GM18951 (cell line): ENCODE measurements around the gene TFCP2L1.
"Not testable (repeated sequence)": the region's sequence is repeated elsewhere in the genome, so short reads cannot be mapped to it uniquely, and the experiment has no call there.

ENCODE experiments used
- POLR2A ChIP-seq: IDR thresholded peaks from 4 replicates; pipeline ENCODE4 v1.6.1; 2011; ENCODE audit warnings: mild to moderate bottlenecking; ENCODE audit not compliant: insufficient read length, insufficient read depth; ENCODE audit errors: extremely low read depth
- in situ Hi-C: fragments of 300-500 bp; cut with MboI; formaldehyde crosslinking; loops from one replicate; pipeline ENCODE4 v1.12.0; 2022; ENCODE audit warnings: low sequenced_read_pairs, mixed read lengths, inconsistent platforms; ENCODE audit not compliant: unreplicated experiment

The TFCP2L1 gene

GRCh38 chr2:121284463-121285449 is at the start of gene TFCP2L1:
Gene TFCP2L1, minus strand, starts transcription at chr2:121285202. Its CDS starts 93 bp downstream, at chr2:121285109.
- in situ Hi-C loops: no loop called here

GRCh38 chr2:121333834-121334558 is 49.0 kb upstream of the TFCP2L1 start:
- in situ Hi-C loops: no loop called here
- TF ChIP-seq POLR2A: no peak

More at GRCh38 chr2:121284463-121285449, at the start of gene TFCP2L1:
- TF ChIP-seq POLR2A: no peak

GRCh38 chr2:121333231-121333630 is 48.2 kb upstream of the TFCP2L1 start:
- no peak for TF ChIP-seq POLR2A
- in situ Hi-C loops: no loop called here

GRCh38 chr2:121331324-121331723 is 46.3 kb upstream of the TFCP2L1 start:
- in situ Hi-C loops: not testable (repeated sequence)

GRCh38 chr2:121330921-121331320 is 45.9 kb upstream of the TFCP2L1 start:
- in situ Hi-C loops: no loop called here
- no peak for TF ChIP-seq POLR2A

GRCh38 chr2:121329786-121330185 is 44.8 kb upstream of the TFCP2L1 start:
- in situ Hi-C loops: no loop called here
- TF ChIP-seq POLR2A: no peak

GRCh38 chr2:121326628-121327027 is 41.6 kb upstream of the TFCP2L1 start:
- TF ChIP-seq POLR2A: no peak
- in situ Hi-C loops: no loop called here

GRCh38 chr2:121324601-121325000 is 39.6 kb upstream of the TFCP2L1 start:
- in situ Hi-C loops: no loop called here

GRCh38 chr2:121321476-121321875 is 36.5 kb upstream of the TFCP2L1 start:
- TF ChIP-seq POLR2A: no peak
- in situ Hi-C loops: no loop called here

More at GRCh38 chr2:121324601-121325000, 39.6 kb upstream of the TFCP2L1 start:
- TF ChIP-seq POLR2A: no peak

- in situ Hi-C loops: no loop called here
- TF ChIP-seq POLR2A: no peak
Measured at GRCh38 chr2:121319941-121320340, 34.9 kb upstream of the TFCP2L1 start.

- in situ Hi-C loops: no loop called here
- no peak for TF ChIP-seq POLR2A
Measured at GRCh38 chr2:121316986-121317385, 32.0 kb upstream of the TFCP2L1 start.

GRCh38 chr2:121313701-121314100 is 28.7 kb upstream of the TFCP2L1 start:
- in situ Hi-C loops: not testable (repeated sequence)

GRCh38 chr2:121309801-121310200 is 24.8 kb upstream of the TFCP2L1 start:
- TF ChIP-seq POLR2A: no peak
- in situ Hi-C loops: no loop called here

GRCh38 chr2:121309323-121309722 is 24.3 kb upstream of the TFCP2L1 start:
- in situ Hi-C loops: no loop called here
- no peak for TF ChIP-seq POLR2A
